Superior temporal gyrus (tissue), 1 donor: ENCODE results near the gene DNASE1L3.
"Not testable (repeated sequence)": the region's sequence is repeated elsewhere in the genome, so short reads cannot be mapped to it uniquely, and the experiment has no call there.

ENCODE experiments used
- DNase-seq: peaks from one replicate; pipeline ENCODE4 v3.0.0-alpha.2; 2016; ENCODE audit errors: extremely low spot score

Gene DNASE1L3

GRCh38 chr3:58236527-58237237, 25.9 kb upstream of the DNASE1L3 start:
- DNase-seq: no peak

GRCh38 chr3:58235970-58236369, 25.2 kb upstream of the DNASE1L3 start:
- no peak for DNase-seq

- DNase-seq: no peak
Measured at GRCh38 chr3:58234516-58234931, 23.8 kb upstream of the DNASE1L3 start.

- no peak for DNase-seq
Measured at GRCh38 chr3:58231666-58232065, 20.9 kb upstream of the DNASE1L3 start.

GRCh38 chr3:58230876-58231552, 20.2 kb upstream of the DNASE1L3 start:
- no peak for DNase-seq

GRCh38 chr3:58227933-58228332, 17.2 kb upstream of the DNASE1L3 start:
- not testable (repeated sequence) for DNase-seq

GRCh38 chr3:58223855-58224254, 13.1 kb upstream of the DNASE1L3 start:
- no peak for DNase-seq

- DNase-seq: no peak
Measured at GRCh38 chr3:58222161-58222724, 11.5 kb upstream of the DNASE1L3 start.

- DNase-seq: no peak
Measured at GRCh38 chr3:58218904-58219303, 8.1 kb upstream of the DNASE1L3 start.

- DNase-seq: peak; percentile 83
Measured at GRCh38 chr3:58217209-58217811, 6.5 kb upstream of the DNASE1L3 start.

- DNase-seq: no peak
Measured at GRCh38 chr3:58216496-58217195, 5.9 kb upstream of the DNASE1L3 start.

- no peak for DNase-seq
Measured at GRCh38 chr3:58215317-58216025, 4.7 kb upstream of the DNASE1L3 start.

- DNase-seq: no peak
Measured at GRCh38 chr3:58214484-58215316, 3.9 kb upstream of the DNASE1L3 start.

GRCh38 chr3:58209933-58210332, 839 bp downstream of the DNASE1L3 start:
- DNase-seq: no peak

- DNase-seq: no peak
Measured at GRCh38 chr3:58207954-58208353, 2.8 kb downstream of the DNASE1L3 start.

- no peak for DNase-seq
Measured at GRCh38 chr3:58206406-58207011, 4.3 kb downstream of the DNASE1L3 start.

GRCh38 chr3:58205981-58206380, 4.8 kb downstream of the DNASE1L3 start:
- no peak for DNase-seq

GRCh38 chr3:58204720-58205119, 6.1 kb downstream of the DNASE1L3 start:
- DNase-seq: no peak

GRCh38 chr3:58203541-58203940, 7.2 kb downstream of the DNASE1L3 start:
- DNase-seq: no peak

- no peak for DNase-seq
Measured at GRCh38 chr3:58202917-58203360, 7.8 kb downstream of the DNASE1L3 start.
